IMR-90 (cell line): ENCODE measurements around the gene TSC1.

ENCODE experiments used
- CTCF ChIP-seq: conservative IDR thresholded peaks from 2 replicates; pipeline ENCODE4 v1.5.1; 2012; ENCODE audit warnings: mild to moderate bottlenecking, low read depth, low read length, improper control_type of control experiment
- MAFK ChIP-seq: IDR thresholded peaks from 2 replicates; pipeline ENCODE4 v1.6.1; 2012; ENCODE audit warnings: low read depth, low read length, improper control_type of control experiment
- POLR2A ChIP-seq: IDR thresholded peaks from 2 replicates; pipeline ENCODE4 v1.6.1; 2012; ENCODE audit warnings: mild to moderate bottlenecking, low read depth, low read length
- TF ChIP-seq, protein P1 (sequence below): fragments of 150-350 bp; IDR thresholded peaks from 2 replicates; pipeline ENCODE4 v1.6.1; 2017; ENCODE audit warnings: mild to moderate bottlenecking, antibody characterized with exemption, low read length, low read depth

DNA sequence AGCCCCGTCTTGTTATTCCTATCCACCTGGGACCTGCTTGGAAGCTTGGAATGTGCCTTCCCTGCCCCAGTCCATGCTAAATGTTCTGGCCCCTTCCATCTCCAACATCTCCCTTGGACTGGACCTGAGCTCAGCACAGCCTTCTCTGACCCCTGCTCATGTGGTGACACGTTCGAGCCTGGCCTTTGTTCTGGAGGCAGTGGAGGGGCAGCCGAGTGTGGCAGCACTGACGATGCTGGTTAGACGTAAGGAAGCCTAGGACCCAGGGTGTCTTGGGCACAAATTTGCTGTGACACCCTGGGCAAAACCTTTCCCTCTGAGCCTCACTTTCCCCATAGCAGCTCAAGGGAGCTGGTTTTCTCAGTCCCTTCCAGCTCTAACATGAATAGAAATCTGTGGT is 61.8 kb downstream of the TSC1 start:
- TF ChIP-seq POLR2A (no peak), CTCF (no peak), MAFK (no peak)
- TF ChIP-seq, protein P1, sequence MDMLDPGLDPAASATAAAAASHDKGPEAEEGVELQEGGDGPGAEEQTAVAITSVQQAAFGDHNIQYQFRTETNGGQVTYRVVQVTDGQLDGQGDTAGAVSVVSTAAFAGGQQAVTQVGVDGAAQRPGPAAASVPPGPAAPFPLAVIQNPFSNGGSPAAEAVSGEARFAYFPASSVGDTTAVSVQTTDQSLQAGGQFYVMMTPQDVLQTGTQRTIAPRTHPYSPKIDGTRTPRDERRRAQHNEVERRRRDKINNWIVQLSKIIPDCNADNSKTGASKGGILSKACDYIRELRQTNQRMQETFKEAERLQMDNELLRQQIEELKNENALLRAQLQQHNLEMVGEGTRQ: no peak
